ENCODE data around the gene EEIG2. TPM values are rescaled to one million over a fixed set of nuclear protein-coding genes. Genes with fewer than 3 reads are reported as not detected.
A peak's percentile ranks its signal among the peaks of the same experiment; 100 is the strongest.
"Not testable (repeated sequence)": the region's sequence is repeated elsewhere in the genome, so short reads cannot be mapped to it uniquely, and the experiment has no call there.

The EEIG2 gene
- total RNA-seq, 1 donor from 2014 or later: 6.2 TPM

DNA sequence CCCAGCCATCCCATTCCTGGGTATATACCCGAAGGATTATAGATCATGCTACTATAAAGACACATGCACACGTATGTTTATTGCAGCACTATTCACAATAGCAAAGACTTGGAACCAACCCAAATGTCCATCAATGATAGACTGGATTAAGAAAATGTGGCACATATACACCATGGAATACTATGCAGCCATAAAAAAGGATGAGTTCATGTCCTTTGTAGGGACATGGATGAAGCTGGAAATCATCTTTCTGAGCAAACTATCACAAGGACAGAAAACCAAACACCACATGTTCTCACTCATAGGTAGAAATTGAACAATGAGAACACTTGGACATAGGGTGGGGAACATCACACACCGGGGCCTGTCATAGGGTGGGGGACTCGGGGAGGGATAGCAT is 12.4 kb upstream of the EEIG2 start:
- DNase-seq (ENCODE audit: low read depth): not testable (repeated sequence)

GRCh38 chr1:108551137-108551862 is 8.6 kb upstream of the EEIG2 start:
- no peak for DNase-seq (ENCODE audit: low read depth)

DNA sequence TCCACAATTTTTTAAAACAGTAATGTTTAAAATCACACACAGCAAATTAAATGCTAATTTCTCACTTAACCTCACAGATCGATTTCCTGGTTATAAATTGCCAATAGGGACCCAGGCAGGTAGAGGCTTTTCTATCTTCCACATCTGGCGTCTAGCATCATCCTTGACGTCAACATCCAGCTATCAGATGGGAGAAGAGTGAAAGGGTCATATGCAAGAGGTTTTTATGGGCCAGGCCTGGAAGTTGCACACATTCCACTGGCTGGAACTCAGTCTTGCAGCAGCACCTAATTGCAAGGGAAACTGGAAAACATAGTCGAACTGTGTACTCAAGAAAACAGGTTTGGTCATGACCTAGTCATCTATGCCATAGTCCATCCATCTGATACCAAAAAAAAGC is 6.0 kb upstream of the EEIG2 start:
- no peak for DNase-seq (ENCODE audit: low read depth)

GRCh38 chr1:108554682-108555427 is 5.0 kb upstream of the EEIG2 start:
- DNase-seq (ENCODE audit: low read depth): no peak

GRCh38 chr1:108556066-108556465 is 3.8 kb upstream of the EEIG2 start:
- DNase-seq (ENCODE audit: low read depth): no peak

GRCh38 chr1:108556499-108556898 is 3.4 kb upstream of the EEIG2 start:
- DNase-seq (ENCODE audit: low read depth): no peak

GRCh38 chr1:108557296-108557695 is 2.6 kb upstream of the EEIG2 start:
- DNase-seq (ENCODE audit: low read depth): no peak

DNA sequence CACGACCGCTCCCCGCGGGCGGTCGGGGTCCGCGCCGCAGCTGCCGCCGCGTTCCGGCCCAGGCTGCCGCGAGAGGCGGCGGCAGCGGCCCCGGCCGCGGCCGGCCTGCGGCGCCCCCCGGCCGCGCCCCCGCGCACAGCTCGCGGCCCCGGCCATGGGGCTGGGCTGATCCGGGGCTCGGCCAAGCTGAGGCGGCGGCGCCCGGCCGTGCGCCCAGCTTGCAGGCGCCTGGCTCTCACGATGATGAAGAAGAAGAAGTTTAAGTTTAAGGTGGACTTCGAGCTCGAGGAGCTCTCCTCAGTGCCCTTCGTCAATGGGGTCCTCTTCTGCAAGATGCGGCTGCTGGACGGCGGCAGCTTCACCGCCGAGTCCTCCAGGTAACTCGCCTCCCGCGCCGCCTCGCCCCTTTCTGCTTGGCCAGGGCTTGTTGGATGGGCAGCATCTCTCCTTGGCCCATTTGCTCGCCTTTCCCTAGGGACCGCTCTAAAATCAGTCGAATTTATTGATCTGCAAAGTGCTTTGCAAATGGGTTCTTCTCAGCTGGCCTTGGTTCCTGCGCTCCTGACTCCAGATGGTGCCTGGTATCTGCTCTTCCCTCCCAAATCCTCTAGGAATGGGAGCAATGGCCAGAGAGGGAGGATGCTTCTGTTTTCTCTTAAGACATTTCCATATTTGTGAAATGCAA is 431 bp downstream of the EEIG2 start:
- no peak for DNase-seq (ENCODE audit: low read depth)

- peak; percentile 16 for DNase-seq (ENCODE audit: low read depth)
These were observed 1.1 kb downstream of the EEIG2 start for GRCh38 chr1:108560874-108561459.

DNA sequence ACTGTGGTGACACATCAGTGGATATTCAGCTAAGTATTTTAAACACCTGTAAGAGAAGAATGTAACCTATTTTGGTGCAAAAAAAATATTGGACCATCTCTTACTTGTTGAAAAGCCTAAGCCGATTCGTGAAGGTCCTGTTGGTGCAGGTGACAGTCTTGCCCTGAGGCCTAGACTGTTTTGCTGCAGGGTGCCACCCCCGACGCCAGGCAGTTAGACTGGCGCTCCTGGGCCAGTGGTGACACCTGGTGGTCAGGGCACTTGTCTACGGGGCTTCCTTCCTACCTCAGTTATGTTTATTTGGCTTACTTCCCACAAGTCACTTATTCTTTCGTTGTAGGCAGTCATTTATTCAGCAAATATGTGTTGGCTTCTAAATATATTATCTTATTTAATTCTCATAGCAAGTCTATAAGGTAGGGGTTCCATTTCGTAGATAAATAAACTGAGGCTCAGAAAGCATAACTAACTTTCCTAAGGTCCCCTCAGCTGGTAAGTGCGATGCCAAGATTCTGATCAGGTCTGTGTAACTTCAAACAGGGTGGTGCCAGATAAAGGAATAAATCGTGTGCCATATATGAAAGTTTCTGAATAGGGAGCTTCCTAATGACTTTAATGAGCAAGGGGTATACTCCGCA is 1.9 kb downstream of the EEIG2 start:
- peak; percentile 56 for DNase-seq (ENCODE audit: low read depth)

DNA sequence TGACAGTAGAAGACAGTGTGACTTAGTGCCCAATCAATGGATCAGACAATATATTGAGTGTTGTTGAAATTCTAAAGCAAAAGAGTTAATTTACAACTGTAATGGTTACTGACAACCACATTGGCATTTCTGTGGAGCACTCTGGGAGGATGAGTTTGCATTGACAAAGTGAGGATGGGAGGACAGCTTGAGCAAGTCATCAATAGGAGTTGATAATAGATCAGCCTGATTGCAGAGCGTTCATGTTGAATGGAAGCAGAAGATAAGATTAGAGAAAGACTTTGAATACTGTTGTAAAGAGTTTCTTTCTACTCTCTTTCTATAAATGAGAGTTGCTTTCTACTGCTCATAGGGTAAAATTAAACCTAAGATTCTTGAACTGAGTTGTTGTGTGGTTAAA is 3.9 kb downstream of the EEIG2 start:
- no peak for DNase-seq (ENCODE audit: low read depth)

DNA sequence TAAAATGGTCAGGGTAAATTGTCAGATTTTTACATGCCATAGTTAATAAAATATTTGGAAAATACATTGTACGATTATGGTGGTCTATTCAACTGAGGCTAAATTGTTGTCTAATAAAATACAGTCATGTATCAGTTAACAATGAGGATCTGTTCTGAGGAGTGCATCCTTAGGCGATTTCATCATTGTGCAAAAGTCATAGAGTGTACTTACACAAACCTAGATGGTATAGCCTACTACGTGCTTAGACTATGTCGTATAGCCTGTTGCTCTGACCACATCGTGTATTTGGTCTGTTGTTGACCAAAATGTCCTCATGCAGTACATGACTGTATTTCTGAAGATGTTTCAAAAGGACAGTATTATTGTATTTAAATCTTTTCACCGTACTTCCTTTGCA is 5.2 kb downstream of the EEIG2 start:
- no peak for DNase-seq (ENCODE audit: low read depth)

GRCh38 chr1:108565512-108565911 is 5.6 kb downstream of the EEIG2 start:
- no peak for DNase-seq (ENCODE audit: low read depth)

DNA sequence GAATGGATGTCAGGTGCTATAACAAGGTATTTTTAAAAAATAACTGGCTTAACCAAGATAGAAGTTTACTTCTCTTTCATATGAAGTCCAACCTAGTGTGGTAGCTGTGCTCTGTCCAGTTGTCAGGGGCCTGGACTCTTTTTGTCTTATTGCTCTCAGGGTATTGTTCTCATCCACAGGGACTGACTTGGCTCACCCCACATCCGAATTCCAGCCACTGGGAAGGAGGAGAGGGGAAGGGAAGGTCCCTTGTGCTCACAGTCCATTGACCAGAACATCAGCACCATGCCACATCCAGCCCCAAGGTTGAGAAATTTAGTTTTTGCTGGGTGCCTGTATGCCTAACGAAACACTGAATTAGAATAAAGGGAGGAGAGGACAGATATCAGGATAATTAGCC is 8.7 kb downstream of the EEIG2 start:
- no peak for DNase-seq (ENCODE audit: low read depth)

- DNase-seq (ENCODE audit: low read depth): no peak
These were observed 9.3 kb downstream of the EEIG2 start for GRCh38 chr1:108569097-108569728.

GRCh38 chr1:108570128-108570527 is 10.2 kb downstream of the EEIG2 start:
- peak; percentile 22 for DNase-seq (ENCODE audit: low read depth)

- DNase-seq (ENCODE audit: low read depth): no peak
These were observed 11.1 kb downstream of the EEIG2 start for GRCh38 chr1:108570998-108571401.

- DNase-seq (ENCODE audit: low read depth): no peak
These were observed 12.3 kb downstream of the EEIG2 start for GRCh38 chr1:108572182-108572581.

DNA sequence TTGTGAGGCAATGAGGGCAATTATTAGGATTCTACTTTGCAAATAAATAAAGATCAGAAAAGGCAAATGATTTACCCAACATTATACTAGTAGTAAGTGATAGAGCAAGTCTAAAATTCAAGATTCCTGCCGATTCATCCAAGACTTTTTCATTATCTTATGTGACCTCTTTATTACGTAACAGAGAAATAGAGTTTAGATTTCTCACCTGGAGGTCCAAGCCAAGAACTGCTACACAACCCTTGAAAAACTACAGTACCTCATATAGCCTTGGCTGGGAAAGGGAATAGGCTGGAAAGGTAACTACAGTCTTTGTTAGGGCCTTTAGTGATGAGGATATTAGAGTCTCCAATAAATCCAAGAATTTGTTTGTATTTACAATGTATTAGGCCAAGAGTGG is 13.3 kb downstream of the EEIG2 start:
- no peak for DNase-seq (ENCODE audit: low read depth)

GRCh38 chr1:108574008-108574407 is 14.1 kb downstream of the EEIG2 start:
- no peak for DNase-seq (ENCODE audit: low read depth)

DNA sequence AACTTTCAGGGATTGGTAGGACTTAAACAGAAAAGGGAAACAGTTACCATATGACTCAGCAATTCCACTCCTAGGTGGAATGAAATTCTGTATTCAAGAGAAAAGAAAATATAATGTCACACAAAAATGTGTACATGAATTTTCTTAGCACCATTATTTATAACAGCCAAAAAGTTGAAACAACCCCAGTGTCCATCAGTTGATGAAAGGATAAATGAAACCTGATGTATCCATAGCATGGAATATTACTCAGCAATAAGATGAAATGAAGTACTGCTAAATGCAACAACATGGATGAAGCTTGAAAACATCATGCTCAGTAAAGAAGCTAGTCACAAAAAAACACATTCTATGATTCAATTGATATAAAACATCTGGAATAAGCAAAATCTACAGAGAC is 15.5 kb downstream of the EEIG2 start:
- no peak for DNase-seq (ENCODE audit: low read depth)
